Hepatocyte (in vitro differentiated cells): ENCODE measurements around the gene CCDC27.

ENCODE experiments used
- CTCF ChIP-seq: fragments of 200-600 bp; sonication (generic); IDR thresholded peaks from 2 replicates; pipeline ENCODE4 v1.5.1; 2016; ENCODE audit warnings: antibody characterized with exemption, mild to moderate bottlenecking; ENCODE audit not compliant: poor library complexity
- EZH2phosphoT487 ChIP-seq: fragments of 200-600 bp; sonication (generic); IDR thresholded peaks from one replicate; pipeline ENCODE4 v1.6.1; 2018; ENCODE audit warnings: antibody characterized with exemption, mild to moderate bottlenecking, low read depth, moderate library complexity; ENCODE audit not compliant: unreplicated experiment, severe bottlenecking

DNA sequence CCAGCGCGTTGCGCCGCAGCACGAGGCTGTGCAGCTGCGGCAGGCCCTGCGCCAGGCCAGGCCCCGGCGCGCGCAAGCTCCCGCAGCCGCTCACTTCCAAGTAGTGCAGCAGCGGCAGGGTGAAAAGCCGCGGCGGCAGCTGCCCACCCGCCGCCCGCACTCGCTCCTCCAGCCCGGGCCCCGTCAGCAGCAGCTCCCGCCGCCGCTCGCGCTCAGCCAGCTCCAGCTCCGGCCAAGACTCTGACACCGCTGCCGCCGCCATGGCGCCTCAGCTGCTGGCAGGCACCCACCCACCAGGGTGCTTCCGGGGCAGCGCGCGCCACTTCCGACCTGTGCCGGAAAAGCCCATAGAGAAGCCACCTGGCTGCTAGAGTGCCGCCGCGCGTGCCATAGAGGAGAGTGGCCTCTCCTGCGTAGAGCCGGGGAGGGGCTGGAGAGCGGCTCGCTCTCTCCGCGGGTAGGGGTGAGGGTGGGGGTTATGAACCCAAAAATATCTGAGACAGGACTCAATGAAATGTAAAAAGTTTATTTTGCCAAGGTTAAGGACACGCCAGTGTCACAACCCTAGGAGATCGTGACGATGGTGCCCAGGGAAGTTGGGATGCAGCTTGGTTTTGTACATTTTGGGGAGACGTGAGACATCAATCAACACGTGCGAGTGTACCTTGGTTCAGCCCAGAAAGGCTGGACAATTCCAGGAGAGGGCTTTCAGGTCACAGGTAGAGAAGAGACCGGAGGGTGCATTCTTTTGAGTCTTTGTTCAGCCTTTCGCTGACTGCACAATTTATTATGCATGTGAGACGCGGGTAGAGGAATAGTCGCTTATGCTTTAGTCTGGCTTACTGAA, 44.2 kb downstream of the CCDC27 start, which contains the start of gene LRRC47:
- TF ChIP-seq CTCF (no peak), EZH2phosphoT487 (no peak)
